ENCODE measurements around the gene FBXO2.
"Not testable (repeated sequence)": the region's sequence is repeated elsewhere in the genome, so short reads cannot be mapped to it uniquely, and the experiment has no call there.

FBXO2 gene

GRCh38 chr1:11622398-11622797 is 31.8 kb downstream of the FBXO2 start:
- DNase-seq: no peak

GRCh38 chr1:11620924-11621323 is 33.3 kb downstream of the FBXO2 start:
- no peak for DNase-seq

- no peak for DNase-seq
Observed at GRCh38 chr1:11620405-11620804, 33.8 kb downstream of the FBXO2 start.

GRCh38 chr1:11617741-11618140 is 36.5 kb downstream of the FBXO2 start:
- no peak for DNase-seq

GRCh38 chr1:11617314-11617713 is 36.9 kb downstream of the FBXO2 start:
- DNase-seq: no peak

- DNase-seq: no peak
Observed at GRCh38 chr1:11616766-11617165, 37.5 kb downstream of the FBXO2 start.

GRCh38 chr1:11615090-11615489 is 39.1 kb downstream of the FBXO2 start:
- no peak for DNase-seq

GRCh38 chr1:11613347-11613746 is 40.9 kb downstream of the FBXO2 start:
- no peak for DNase-seq

- no peak for DNase-seq
Observed at GRCh38 chr1:11611638-11612327, 42.4 kb downstream of the FBXO2 start.

GRCh38 chr1:11610629-11611180 is 43.5 kb downstream of the FBXO2 start:
- DNase-seq: no peak

GRCh38 chr1:11609378-11609777 is 44.9 kb downstream of the FBXO2 start:
- DNase-seq: not testable (repeated sequence)

- not testable (repeated sequence) for DNase-seq
Observed at GRCh38 chr1:11608596-11609130, 45.6 kb downstream of the FBXO2 start.

- no peak for DNase-seq
Observed at GRCh38 chr1:11606775-11607174, 47.5 kb downstream of the FBXO2 start.

- no peak for DNase-seq
Observed at GRCh38 chr1:11602981-11603380, 51.2 kb downstream of the FBXO2 start.

- DNase-seq: no peak
Observed at GRCh38 chr1:11602424-11602823, 51.8 kb downstream of the FBXO2 start.

- DNase-seq: no peak
Observed at GRCh38 chr1:11600836-11601235, 53.4 kb downstream of the FBXO2 start.

- DNase-seq: no peak
Observed at GRCh38 chr1:11599891-11600576, 54.2 kb downstream of the FBXO2 start.

- DNase-seq: no peak
Observed at GRCh38 chr1:11598461-11598860, 55.8 kb downstream of the FBXO2 start.
